Activated CD4-positive, CD25-positive, alpha-beta regulatory T cell treated with anti-CD3 and anti-CD28 coated beads, Interleukin-2, amount 50 U/mL, for 24 hours (primary cell): ENCODE measurements around the gene SDHAF4.
"Not testable (repeated sequence)": the region's sequence is repeated elsewhere in the genome, so short reads cannot be mapped to it uniquely, and the experiment has no call there.

Experiments used
- ATAC-seq, 2 donors: fragments of 150-1000 bp; cut with Tn5 transposase; one replicate each; pipeline ENCODE4 v1.10.0; 2021; ENCODE audit warnings: mild to moderate bottlenecking in 1 of 2, moderate library complexity in 1 of 2

SDHAF4 gene

DNA sequence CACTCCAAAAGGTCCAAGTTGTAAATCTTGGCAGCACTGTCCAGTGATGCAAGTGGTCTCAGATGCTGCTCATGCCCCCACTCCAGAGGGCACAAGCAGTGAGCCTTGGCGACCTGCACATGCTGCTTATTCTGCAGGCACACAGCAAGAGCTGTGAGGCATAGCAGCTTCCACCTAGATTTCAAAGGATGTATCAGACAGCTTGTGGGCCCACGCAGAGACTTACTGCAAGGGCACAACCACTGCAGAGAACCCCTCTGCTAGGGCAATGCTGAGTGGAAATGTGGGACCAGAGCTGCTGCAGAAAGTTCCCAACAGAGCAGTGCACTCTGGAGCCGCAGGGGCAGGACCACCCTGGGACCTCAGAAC lies 26.4 kb downstream of the SDHAF4 start:
- no peak for ATAC-seq

- no peak for ATAC-seq
These were observed 32.5 kb downstream of the SDHAF4 start for GRCh38 chr6:70599187-70599586.

GRCh38 chr6:70601014-70601413 lies 34.3 kb downstream of the SDHAF4 start:
- ATAC-seq = no peak

DNA sequence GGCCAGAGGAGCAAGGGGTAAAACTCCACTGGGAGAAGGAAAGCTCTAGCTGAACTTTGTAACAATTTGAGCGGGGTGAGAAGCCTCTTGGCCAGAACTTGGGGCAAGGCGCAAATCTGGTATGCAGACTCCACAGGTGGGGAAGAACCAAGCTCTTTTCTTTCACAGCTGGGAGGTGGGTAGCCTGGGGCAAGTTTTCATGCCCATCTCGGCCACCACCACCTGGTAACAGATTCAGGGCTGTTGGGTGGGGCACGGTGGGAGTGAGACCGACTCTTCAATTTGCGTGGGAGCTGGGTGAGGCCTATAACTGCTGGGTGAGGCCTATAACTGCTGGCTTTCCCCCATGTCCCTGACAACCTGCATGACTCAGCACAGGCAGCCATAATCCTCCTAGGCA lies 37.5 kb downstream of the SDHAF4 start:
- no peak for ATAC-seq

DNA sequence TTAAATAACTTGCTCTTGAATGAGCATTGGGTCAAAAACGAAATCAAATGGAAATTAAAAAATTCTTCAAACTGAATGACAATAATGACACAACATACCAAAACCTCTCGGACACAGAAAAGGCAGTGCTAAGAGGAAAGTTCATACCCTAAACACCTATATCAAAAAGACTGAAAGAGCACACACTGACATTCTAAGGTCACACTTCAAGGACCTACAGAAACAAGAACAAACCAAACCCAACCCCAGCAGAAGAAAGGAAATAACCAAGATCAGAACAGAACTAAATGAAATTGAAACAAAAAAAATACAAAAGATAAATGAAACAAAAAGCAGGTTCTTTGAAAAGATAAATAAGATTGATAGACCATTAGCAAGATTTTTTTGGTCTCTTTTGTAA lies 40.6 kb downstream of the SDHAF4 start:
- ATAC-seq = not testable (repeated sequence)

DNA sequence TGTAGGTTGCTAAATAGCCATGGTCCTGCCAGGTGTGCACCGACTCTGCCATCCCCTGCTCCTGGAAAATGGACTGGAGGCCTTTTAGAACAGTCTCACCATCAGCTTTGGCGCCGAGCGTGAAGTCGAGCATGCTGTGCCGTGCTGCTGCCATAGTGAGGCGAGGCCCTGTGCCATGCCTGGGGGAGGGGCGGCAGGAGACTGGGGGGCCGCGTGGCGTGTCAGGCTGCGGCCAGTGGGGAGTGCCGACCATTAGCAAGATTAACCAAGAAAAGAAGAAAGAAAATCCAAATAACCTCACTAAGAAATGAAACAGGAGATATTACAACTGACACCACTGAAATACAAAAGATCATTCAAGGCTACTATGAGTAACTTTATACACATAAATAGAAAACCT lies 42.5 kb downstream of the SDHAF4 start:
- ATAC-seq = not testable (repeated sequence)

DNA sequence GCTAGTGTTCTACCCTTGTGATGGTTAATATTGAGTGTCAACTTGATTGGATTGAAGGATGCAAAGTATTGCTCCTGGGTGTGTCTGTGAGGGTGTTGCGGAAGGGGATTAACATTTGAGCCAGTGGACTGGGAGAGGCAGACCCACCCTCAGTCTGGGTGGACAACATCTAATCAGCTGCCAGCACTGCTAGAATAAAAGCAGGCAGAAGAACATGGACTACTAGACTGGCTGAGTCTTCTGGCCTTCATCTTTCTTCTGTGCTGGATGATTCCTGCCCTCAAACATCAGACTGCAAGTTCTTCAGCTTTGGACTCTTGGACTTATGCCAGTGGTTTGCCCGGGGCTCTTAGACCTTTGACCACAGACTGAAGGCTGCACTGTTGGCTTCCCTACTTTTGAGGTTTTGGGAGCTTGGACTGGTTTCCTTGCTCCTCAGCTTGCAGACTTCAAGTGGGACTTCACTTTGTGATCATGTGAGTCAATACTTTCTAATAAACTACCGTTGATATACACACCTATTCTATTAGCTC lies 50.1 kb downstream of the SDHAF4 start:
- no peak for ATAC-seq

- ATAC-seq = no peak
These were observed 54.0 kb downstream of the SDHAF4 start for GRCh38 chr6:70620746-70621145.

- ATAC-seq = no peak
These were observed 55.7 kb downstream of the SDHAF4 start for GRCh38 chr6:70622461-70622860.

GRCh38 chr6:70625436-70625835 lies 58.7 kb downstream of the SDHAF4 start:
- no peak for ATAC-seq

DNA sequence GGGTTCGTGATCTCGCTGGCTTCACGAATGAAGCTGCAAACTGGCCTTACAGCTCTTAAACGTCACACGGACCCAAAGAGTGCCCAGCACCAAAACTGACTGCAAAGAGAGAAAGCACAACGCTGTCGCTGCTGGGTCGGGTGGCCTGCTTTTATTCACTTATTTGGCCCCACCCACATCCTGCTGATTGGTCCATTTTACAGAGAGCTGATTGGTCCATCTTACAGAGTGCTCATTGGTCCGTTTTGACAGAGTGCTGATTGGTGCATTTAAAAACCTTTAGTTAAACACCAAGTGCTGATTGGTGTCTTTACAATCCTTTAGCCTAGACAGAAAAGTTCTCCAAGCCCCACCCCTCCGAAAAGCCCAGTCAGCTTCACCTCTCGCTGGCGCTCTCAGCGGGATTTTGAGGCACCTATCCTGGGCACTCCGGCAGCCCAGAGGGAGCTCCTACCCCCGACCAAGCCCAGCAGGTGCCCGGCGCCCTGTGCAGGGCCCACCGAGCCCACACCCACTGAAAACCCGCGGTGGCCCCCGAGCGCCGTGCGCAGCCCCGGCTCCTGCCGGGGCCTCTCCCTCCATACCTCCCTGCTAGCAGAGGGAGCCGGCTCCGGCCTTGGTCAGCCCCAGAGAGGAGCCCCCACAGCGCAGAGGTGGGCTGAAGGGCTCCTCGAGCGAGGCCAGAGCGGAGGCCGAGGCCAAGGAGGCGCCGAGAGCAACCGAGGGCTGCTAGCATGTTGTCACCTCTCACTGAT lies 60.9 kb downstream of the SDHAF4 start:
- ATAC-seq = no peak

DNA sequence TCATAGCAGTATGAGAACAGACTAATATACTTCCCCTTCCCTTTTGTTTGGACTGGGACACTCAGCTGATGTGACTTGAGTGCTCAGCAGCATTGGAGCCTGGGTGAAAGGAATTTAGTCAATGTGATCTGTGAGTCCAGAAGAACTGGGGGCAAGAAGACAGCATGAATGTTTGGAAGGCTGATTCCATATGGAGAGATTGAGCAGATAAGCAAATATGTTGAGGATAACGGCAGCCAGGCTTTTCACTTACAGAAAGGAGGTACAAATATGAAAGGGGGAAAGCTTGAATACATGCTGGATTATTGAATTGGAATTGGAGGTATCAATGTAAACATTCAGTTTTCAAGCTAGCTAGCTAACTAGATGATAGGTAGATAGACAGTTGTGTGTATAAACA lies 63.2 kb downstream of the SDHAF4 start:
- ATAC-seq = no peak

GRCh38 chr6:70633870-70634269 lies 67.1 kb downstream of the SDHAF4 start:
- no peak for ATAC-seq

DNA sequence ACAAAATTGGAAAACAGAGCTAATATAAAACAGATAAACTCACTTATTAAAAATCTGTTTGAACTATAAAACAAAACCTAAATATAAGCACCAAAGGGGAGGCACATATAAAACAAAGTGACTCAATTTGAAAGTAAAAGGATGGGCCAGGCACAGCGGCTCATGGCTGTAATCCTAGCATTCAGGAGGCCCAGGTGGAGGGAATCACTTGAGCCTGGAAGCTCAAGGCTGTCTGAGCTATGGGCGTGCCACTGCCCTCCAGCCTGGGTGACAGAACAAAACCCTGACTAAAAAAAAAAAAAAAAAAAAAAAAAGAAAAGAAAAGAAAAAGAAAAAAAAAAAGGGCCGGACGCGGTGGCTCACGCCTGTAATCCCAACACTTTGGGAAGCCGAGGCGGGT lies 69.9 kb downstream of the SDHAF4 start:
- no peak for ATAC-seq

GRCh38 chr6:70638468-70638867 lies 71.7 kb downstream of the SDHAF4 start:
- no peak for ATAC-seq
